Activated CD4-positive, alpha-beta T cell treated with anti-CD3 and anti-CD28 coated beads, Interleukin-2, amount 50 U/mL, for 24 hours (primary cell): ENCODE data around the gene ERC1.

ENCODE experiments used
- DNase-seq, 2 donors: peaks; one replicate each; pipeline ENCODE4 v3.0.0-alpha.2; 2020; ENCODE audit warnings: low read depth in 1 of 2, low spot score in 1 of 2

ERC1 gene

GRCh38 chr12:1529862-1530591, 539.0 kb downstream of the ERC1 start:
- no peak for DNase-seq

- DNase-seq = no peak
Measured at GRCh38 chr12:1530592-1531152, 539.6 kb downstream of the ERC1 start.

GRCh38 chr12:1531153-1531653, 540.2 kb downstream of the ERC1 start:
- no peak for DNase-seq

GRCh38 chr12:1531654-1532374, 540.8 kb downstream of the ERC1 start:
- DNase-seq = no peak

GRCh38 chr12:1532375-1533165, 541.5 kb downstream of the ERC1 start:
- no peak for DNase-seq

- no peak for DNase-seq
Measured at GRCh38 chr12:1533205-1533601, 542.2 kb downstream of the ERC1 start.

- no peak for DNase-seq
Measured at GRCh38 chr12:1533602-1534304, 542.7 kb downstream of the ERC1 start.

GRCh38 chr12:1534748-1535147, 543.7 kb downstream of the ERC1 start:
- no peak for DNase-seq

GRCh38 chr12:1536817-1537216, 545.8 kb downstream of the ERC1 start:
- no peak for DNase-seq

- DNase-seq = no peak
Measured at GRCh38 chr12:1539135-1539534, 548.1 kb downstream of the ERC1 start.

GRCh38 chr12:1540690-1541089, 549.7 kb downstream of the ERC1 start:
- DNase-seq = no peak

GRCh38 chr12:1542599-1542998, 551.6 kb downstream of the ERC1 start:
- DNase-seq = no peak

GRCh38 chr12:1544996-1545700, 554.1 kb downstream of the ERC1 start:
- DNase-seq = no peak
